GM18520 (cell line): ENCODE data around the gene ECT2.
"Not testable (repeated sequence)": the region's sequence is repeated elsewhere in the genome, so short reads cannot be mapped to it uniquely, and the experiment has no call there.

Experiments
- ATAC-seq: cut with Tn5 transposase; IDR thresholded peaks from one replicate; pipeline ENCODE4 v1.9.1; 2021; ENCODE audit not compliant: unreplicated experiment

The ECT2 gene

GRCh38 chr3:172804323-172804722 lies 53.8 kb downstream of the ECT2 start:
- no peak for ATAC-seq

- ATAC-seq: no peak
These were observed 58.5 kb downstream of the ECT2 start for GRCh38 chr3:172808969-172809546.

- ATAC-seq: no peak
These were observed 60.6 kb downstream of the ECT2 start for GRCh38 chr3:172811099-172811498.

- ATAC-seq: no peak
These were observed 62.9 kb downstream of the ECT2 start for GRCh38 chr3:172813462-172813861.

GRCh38 chr3:172814738-172815137 lies 64.2 kb downstream of the ECT2 start:
- ATAC-seq: no peak

- no peak for ATAC-seq
These were observed 65.3 kb downstream of the ECT2 start for GRCh38 chr3:172815857-172816256.

- ATAC-seq: no peak
These were observed 65.8 kb downstream of the ECT2 start for GRCh38 chr3:172816281-172816680.

- ATAC-seq: no peak
These were observed 66.4 kb downstream of the ECT2 start for GRCh38 chr3:172816968-172817367.

GRCh38 chr3:172820492-172820891 lies 70.0 kb downstream of the ECT2 start:
- ATAC-seq: no peak

GRCh38 chr3:172824229-172824628 lies 73.7 kb downstream of the ECT2 start:
- no peak for ATAC-seq

- ATAC-seq: not testable (repeated sequence)
These were observed 76.7 kb downstream of the ECT2 start for GRCh38 chr3:172827231-172827630.

- ATAC-seq: no peak
These were observed 82.5 kb downstream of the ECT2 start for GRCh38 chr3:172832983-172833382.

- ATAC-seq: no peak
These were observed 86.0 kb downstream of the ECT2 start for GRCh38 chr3:172836390-172836997.

GRCh38 chr3:172839679-172840078 lies 89.2 kb downstream of the ECT2 start:
- no peak for ATAC-seq

GRCh38 chr3:172840463-172840862 lies 89.9 kb downstream of the ECT2 start:
- ATAC-seq: no peak

GRCh38 chr3:172840913-172841312 lies 90.4 kb downstream of the ECT2 start:
- ATAC-seq: no peak

- ATAC-seq: no peak
These were observed 93.9 kb downstream of the ECT2 start for GRCh38 chr3:172844428-172844827.

- ATAC-seq: peak; percentile 59
These were observed 95.6 kb downstream of the ECT2 start for GRCh38 chr3:172846103-172846561.

GRCh38 chr3:172846706-172847105 lies 96.2 kb downstream of the ECT2 start:
- no peak for ATAC-seq

GRCh38 chr3:172847292-172847691 lies 96.8 kb downstream of the ECT2 start:
- no peak for ATAC-seq

- ATAC-seq: no peak
These were observed 98.4 kb downstream of the ECT2 start for GRCh38 chr3:172848910-172849309.

GRCh38 chr3:172853005-172853404 lies 102.5 kb downstream of the ECT2 start:
- ATAC-seq: no peak
